C4-2B (cell line): ENCODE results near the gene XG.

Source experiments
- CTCF ChIP-seq: fragments of 450-650 bp; conservative IDR thresholded peaks from 2 replicates; pipeline ENCODE4 v1.5.1; 2017; ENCODE audit warnings: mild to moderate bottlenecking
- ZFX ChIP-seq: fragments of 450-650 bp; IDR thresholded peaks from 2 replicates; pipeline ENCODE4 v1.6.1; 2017

- no peak for TF ChIP-seq CTCF
- TF ChIP-seq ZFX = no peak
Measured at GRCh38 chrX:2711441-2711840, 40.4 kb upstream of the XG start.
